GM19025 (cell line): Measurements from ENCODE around the gene KHDRBS2.
"Not testable (repeated sequence)": the region's sequence is repeated elsewhere in the genome, so short reads cannot be mapped to it uniquely, and the experiment has no call there.

Source experiments
- ATAC-seq: cut with Tn5 transposase; IDR thresholded peaks from one replicate; pipeline ENCODE4 v1.9.1; 2021; ENCODE audit warnings: mild to moderate bottlenecking, low read depth, moderate library complexity; ENCODE audit not compliant: unreplicated experiment

KHDRBS2 gene

DNA sequence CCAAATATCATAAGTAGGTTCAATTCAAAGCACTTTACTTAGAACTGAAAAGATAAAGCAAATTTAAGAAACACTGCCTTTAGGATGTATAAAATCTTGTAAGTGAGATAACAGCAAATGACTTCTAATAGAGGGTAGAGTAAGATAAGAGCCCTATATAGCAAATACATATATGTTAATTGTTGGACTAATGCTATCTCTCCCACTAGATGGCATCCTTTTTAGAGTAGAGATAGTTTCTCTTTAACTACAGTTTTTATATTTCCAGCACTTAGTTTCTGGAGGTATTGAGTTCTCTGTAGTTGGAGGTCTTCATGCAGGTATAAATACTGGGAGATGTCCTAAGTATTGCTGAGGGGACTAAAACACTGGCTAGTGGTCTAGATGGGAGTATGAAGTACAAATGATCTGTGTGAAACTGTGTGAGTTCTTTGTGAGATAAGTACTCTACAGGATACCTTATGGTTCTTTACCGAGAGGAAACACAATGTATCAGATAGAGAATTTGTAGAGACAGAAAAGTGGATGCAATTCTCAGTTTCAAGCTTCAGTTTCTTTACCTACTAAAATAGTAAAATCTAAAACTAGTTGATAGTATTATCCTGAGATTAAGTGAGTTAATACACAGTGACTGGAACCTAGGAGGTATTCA is 399.3 kb downstream of the KHDRBS2 start:
- ATAC-seq, result no peak

DNA sequence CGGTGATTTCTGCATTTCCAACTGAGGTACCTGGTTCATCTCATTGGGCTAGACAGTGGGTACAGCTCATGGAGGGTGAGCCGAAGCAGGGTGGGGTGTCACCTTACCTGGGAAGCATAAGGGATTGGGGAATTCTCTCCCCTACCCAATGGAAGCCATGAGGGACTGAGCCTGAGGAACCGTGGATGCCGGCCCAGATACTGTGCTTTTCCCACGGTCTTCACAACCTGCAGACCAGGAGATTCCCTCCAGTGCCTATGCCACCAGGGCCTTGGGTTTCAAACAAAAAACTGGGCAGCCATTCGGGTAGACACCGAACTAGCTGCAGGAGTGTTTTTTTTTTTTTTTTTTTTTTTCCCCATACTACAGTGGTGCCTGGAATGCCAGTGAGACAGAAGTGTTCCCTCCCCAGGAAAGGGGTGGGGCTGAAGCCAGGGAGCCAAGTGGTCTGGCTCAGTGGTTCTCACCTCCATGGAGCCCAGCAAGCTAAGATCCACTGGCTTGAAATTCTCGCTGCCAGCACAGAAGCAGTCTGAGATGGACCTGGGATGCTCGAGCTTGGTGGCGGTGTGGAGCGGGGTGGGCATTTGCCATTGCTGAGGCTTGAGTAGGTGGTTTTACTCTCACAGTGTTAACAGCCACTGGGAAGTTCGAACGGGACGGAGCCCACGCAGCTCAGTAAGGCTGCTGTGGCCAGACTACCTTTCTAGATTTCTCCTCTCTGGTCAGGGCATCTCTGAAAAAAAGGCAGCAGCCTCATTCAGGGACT is 416.2 kb downstream of the KHDRBS2 start:
- no peak for ATAC-seq

- no peak for ATAC-seq
Observed at GRCh38 chr6:61868507-61869080, 417.4 kb downstream of the KHDRBS2 start.

- no peak for ATAC-seq
Observed at GRCh38 chr6:61867635-61868034, 418.4 kb downstream of the KHDRBS2 start.

- ATAC-seq, result no peak
Observed at GRCh38 chr6:61857541-61857940, 428.5 kb downstream of the KHDRBS2 start.

GRCh38 chr6:61841958-61842357 is 444.1 kb downstream of the KHDRBS2 start:
- ATAC-seq, result no peak

DNA sequence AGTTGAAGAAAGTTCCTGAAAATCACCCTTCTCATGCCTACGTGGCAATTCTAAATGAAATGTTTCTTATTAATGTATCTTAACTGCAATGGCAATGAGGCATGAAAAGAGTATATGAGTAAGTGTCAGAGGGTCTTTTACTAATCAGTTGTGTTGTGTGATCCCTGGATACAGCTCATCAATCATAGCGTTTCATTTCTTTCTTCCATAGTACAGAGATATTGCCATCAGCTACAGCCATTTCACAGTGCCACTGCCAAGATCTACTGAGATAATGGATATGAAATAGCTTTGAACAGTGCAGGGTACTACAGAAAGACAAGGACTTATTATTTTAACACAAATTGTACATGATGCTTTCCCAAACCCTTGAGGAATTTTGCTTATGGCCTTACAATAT is 450.8 kb downstream of the KHDRBS2 start:
- ATAC-seq, result no peak

GRCh38 chr6:61833176-61833755 is 452.8 kb downstream of the KHDRBS2 start:
- no peak for ATAC-seq

- ATAC-seq, result no peak
Observed at GRCh38 chr6:61817716-61818115, 468.3 kb downstream of the KHDRBS2 start.

DNA sequence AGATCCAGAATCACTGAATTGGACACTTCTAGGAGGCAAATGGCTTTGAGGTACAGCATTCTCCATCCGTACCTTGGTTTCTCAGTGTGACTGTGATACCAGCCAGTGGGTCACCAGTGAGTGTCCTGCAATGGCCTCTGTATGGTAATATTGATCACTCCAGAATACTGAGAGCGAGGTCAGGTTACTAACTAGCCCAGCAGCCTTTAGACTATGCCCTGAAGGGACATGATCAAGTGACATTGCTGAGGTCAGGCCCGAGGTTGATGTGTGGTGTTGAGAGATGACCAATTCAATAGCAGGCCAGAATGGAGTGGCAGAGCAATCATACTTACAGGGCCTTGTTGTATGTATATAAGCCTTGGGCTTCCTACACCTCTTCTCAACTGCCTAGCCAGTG is 476.0 kb downstream of the KHDRBS2 start:
- ATAC-seq, result no peak

- ATAC-seq, result no peak
Observed at GRCh38 chr6:61809004-61809595, 476.9 kb downstream of the KHDRBS2 start.

DNA sequence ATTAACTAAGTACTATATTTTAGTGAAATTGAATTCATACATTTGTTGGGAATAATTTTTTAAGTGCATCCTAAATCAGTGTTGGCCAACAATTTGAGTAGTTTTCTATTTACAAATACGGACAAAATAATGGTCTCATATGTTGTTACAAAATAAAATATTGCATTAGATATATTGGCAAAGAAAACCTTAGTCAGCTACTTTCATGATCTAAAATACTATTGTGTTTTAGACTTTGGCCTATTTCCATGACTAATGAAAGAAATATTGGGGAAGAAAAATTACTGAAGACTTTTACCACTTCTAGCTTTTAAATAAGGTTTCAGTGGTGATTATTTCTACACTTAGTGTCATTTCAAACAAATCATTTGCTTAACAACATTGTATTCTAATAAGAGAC is 498.0 kb downstream of the KHDRBS2 start:
- ATAC-seq, result no peak

DNA sequence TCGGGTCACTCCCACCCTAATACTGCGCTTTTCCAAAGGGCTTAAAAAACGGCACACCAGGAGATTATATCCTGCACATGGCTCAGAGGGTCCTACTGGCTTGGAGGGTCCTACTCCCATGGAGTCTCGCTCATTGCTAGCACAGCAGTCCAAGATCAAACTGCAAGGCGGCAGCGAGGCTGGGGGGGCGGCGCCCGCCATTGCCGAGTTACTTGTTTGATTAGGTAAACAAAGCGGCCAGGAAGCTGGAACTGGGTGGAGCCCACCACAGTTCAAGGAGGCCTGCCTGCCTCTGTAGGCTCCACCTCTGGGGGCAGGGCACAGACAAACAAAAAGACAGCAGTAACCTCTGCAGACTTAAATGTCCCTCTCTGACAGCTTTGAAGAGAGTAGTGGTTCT is 516.6 kb downstream of the KHDRBS2 start:
- not testable (repeated sequence) for ATAC-seq

GRCh38 chr6:61755739-61756138 is 530.3 kb downstream of the KHDRBS2 start:
- no peak for ATAC-seq

GRCh38 chr6:61751986-61752385 is 534.0 kb downstream of the KHDRBS2 start:
- no peak for ATAC-seq

DNA sequence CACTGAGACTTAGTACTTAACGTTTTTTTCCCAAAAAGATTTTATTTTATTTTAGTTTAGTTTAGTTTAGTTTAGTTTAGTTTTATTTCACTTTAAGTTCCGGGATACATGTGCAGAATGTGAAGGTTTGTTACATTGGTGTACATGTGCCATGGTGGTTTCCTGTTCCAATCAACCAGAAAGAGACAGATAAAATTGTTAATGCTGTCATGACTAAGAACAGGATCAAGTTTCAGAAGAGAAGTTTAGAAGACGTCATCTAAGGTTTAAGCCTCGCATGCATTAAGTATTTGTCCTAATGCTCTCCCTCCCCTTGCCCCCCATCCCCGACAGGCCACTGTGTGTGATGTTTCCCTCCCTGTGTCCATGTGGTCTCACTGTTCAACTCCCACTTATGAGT is 540.0 kb downstream of the KHDRBS2 start:
- ATAC-seq, result no peak

GRCh38 chr6:61711849-61712248 is 574.2 kb downstream of the KHDRBS2 start:
- no peak for ATAC-seq

- ATAC-seq, result no peak
Observed at GRCh38 chr6:61688165-61688564, 597.9 kb downstream of the KHDRBS2 start.

GRCh38 chr6:61682562-61682961 is 603.5 kb downstream of the KHDRBS2 start:
- ATAC-seq, result no peak

DNA sequence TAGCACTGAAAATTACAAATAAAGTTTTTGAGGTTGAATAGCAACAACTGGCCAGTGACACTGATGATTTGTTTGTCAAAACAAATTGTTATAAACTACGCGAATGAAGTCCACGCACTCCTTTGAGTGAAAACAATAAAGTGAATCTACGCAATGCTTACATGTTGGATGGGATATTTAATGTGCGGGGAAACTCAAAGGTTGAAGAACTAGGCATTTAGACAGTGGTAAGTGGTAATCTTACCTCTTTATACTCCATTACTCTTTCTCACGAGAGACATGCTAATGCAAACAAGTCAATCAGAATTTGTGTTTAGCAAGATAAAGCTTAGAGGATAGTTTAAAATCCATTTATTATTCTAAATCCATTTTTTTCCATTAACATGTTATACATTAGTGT is 606.4 kb downstream of the KHDRBS2 start:
- no peak for ATAC-seq

DNA sequence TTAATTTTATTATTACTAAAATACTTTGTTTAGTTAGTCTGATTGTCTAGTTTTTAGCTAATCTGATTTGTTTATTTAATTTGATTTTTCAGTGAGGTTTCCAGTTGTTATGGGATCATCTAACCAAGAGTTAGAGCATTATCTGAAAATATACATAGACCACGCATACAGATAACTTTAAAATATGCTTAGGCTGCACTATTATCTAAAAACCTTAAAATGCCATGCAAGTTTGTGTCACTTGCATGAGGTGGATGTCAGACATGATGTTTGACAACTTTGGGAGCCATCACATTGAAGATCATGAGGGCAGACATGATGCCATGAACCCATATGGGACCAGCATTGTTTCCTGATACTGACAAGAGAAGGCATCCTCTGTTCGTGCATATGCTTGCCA is 610.3 kb downstream of the KHDRBS2 start:
- no peak for ATAC-seq
